ENCODE data around the gene MLN. TPM values are rescaled to one million over a fixed set of nuclear protein-coding genes. Genes with fewer than 3 reads are reported as not detected.

Gene MLN
- total RNA-seq, 4 donors from 2014 or later: not detected

GRCh38 chr6:33783781-33784520 lies 19.9 kb downstream of the MLN start:
- peaks cover 63% of the 10 kb centered on the region for H3K36me3 ChIP-seq
- H3K27ac ChIP-seq: no peak overlapping the region
- H3K4me3 ChIP-seq: no peak overlapping the region
- H3K4me1 ChIP-seq: peaks cover 47% of the 10 kb centered on the region
- no peaks in the 10 kb centered on the region for H3K9me3 ChIP-seq
- 95% methylated on average over 8 of the region's 10 CpGs for whole genome bisulfite sequencing
- no peak for TF ChIP-seq POLR2A (IDR thresholded peaks at IDR 0.05)
- TF ChIP-seq CTCF (IDR thresholded peaks at IDR 0.05): no peak
- no peaks in the 10 kb centered on the region for H3K27me3 ChIP-seq
- DNase-seq (ENCODE audit: low spot score in 2 of 2): no peak

GRCh38 chr6:33782561-33782960 lies 21.2 kb downstream of the MLN start:
- Histone ChIP-seq H3K36me3 (peaks cover 77% of the 10 kb centered on the region), H3K4me3 (no peak overlapping the region), H3K27me3 (no peaks in the 10 kb centered on the region), H3K4me1 (peaks cover 41% of the 10 kb centered on the region), H3K27ac (no peak overlapping the region), H3K9me3 (no peaks in the 10 kb centered on the region)
- TF ChIP-seq CTCF (IDR thresholded peaks at IDR 0.05) (no peak), POLR2AphosphoS5 (IDR thresholded peaks at IDR 0.05) (no peak), EP300 (IDR thresholded peaks at IDR 0.05) (no peak), POLR2A (IDR thresholded peaks at IDR 0.05) (no peak)
- no peak for DNase-seq (ENCODE audit: low spot score in 2 of 2)
- 97% methylated on average over 5 of the region's 5 CpGs for WGBS

GRCh38 chr6:33781131-33781975 lies 22.4 kb downstream of the MLN start:
- WGBS: 78% methylated on average over 14 of the region's 16 CpGs
- Histone ChIP-seq H3K27ac (no peak overlapping the region), H3K36me3 (peaks cover 89% of the 10 kb centered on the region), H3K4me1 (peaks cover 29% of the 10 kb centered on the region), H3K27me3 (no peaks in the 10 kb centered on the region), H3K9me3 (no peaks in the 10 kb centered on the region), H3K4me3 (no peak overlapping the region)
- no peak for TF ChIP-seq POLR2AphosphoS5 (IDR thresholded peaks at IDR 0.05)
- TF ChIP-seq CTCF (IDR thresholded peaks at IDR 0.05): no peak
- TF ChIP-seq EP300 (IDR thresholded peaks at IDR 0.05): no peak
- no peak for TF ChIP-seq POLR2A (IDR thresholded peaks at IDR 0.05)
- DNase-seq (ENCODE audit: low spot score in 2 of 2): no peak

GRCh38 chr6:33779895-33780294 lies 23.9 kb downstream of the MLN start:
- no peak for TF ChIP-seq CTCF (IDR thresholded peaks at IDR 0.05)
- TF ChIP-seq EP300 (IDR thresholded peaks at IDR 0.05): no peak
- no peak for TF ChIP-seq POLR2AphosphoS5 (IDR thresholded peaks at IDR 0.05)
- TF ChIP-seq POLR2A (IDR thresholded peaks at IDR 0.05): no peak
- no peaks in the 10 kb centered on the region for H3K27me3 ChIP-seq
- no peak for DNase-seq (ENCODE audit: low spot score in 2 of 2)
- H3K27ac ChIP-seq: no peak overlapping the region
- no peak overlapping the region for H3K4me3 ChIP-seq
- no peaks in the 10 kb centered on the region for H3K9me3 ChIP-seq
- 90% methylated on average over 14 of the region's 14 CpGs for WGBS
- H3K36me3 ChIP-seq: peaks cover 100% of the 10 kb centered on the region
- peaks cover 15% of the 10 kb centered on the region for H3K4me1 ChIP-seq

GRCh38 chr6:33779290-33779689 lies 24.5 kb downstream of the MLN start:
- Histone ChIP-seq H3K27ac (no peak overlapping the region), H3K4me3 (no peak overlapping the region), H3K4me1 (peaks cover 8% of the 10 kb centered on the region), H3K9me3 (no peaks in the 10 kb centered on the region), H3K36me3 (peaks cover 100% of the 10 kb centered on the region), H3K27me3 (no peaks in the 10 kb centered on the region)
- WGBS: 89% methylated on average over 7 of the region's 7 CpGs
- TF ChIP-seq EP300 (IDR thresholded peaks at IDR 0.05): no peak
- TF ChIP-seq POLR2A (IDR thresholded peaks at IDR 0.05): no peak
- no peak for TF ChIP-seq CTCF (IDR thresholded peaks at IDR 0.05)
- TF ChIP-seq POLR2AphosphoS5 (IDR thresholded peaks at IDR 0.05): no peak
- no peak for DNase-seq (ENCODE audit: low spot score in 2 of 2)

Measured in suprapubic skin (tissue), 4 donors.